IPS-20b (cell line): ENCODE results near the gene NRROS.

Source experiments
- H3K27ac ChIP-seq: one replicate; pipeline ENCODE4 v1.5.1; 2013; ENCODE audit warnings: low read length
- H3K27me3 ChIP-seq: 2 replicates; pipeline ENCODE4 v1.6.1; 2013; ENCODE audit warnings: mild to moderate bottlenecking, low read length, inconsistent platforms; ENCODE audit not compliant: insufficient read depth
- H3K36me3 ChIP-seq: 2 replicates; pipeline ENCODE4 v1.6.1; 2013; ENCODE audit warnings: low read depth, mild to moderate bottlenecking, inconsistent platforms, low read length, moderate library complexity; ENCODE audit not compliant: insufficient read depth
- H3K4me1 ChIP-seq: 2 replicates; pipeline ENCODE4 v1.6.1; 2013; ENCODE audit warnings: mild to moderate bottlenecking, control low read depth, inconsistent platforms, low read length, moderate library complexity; ENCODE audit not compliant: insufficient read depth
- H3K4me3 ChIP-seq: 2 replicates; pipeline ENCODE4 v1.5.1; 2013; ENCODE audit warnings: mild to moderate bottlenecking, low read length, inconsistent platforms
- H3K9ac ChIP-seq: 2 replicates; pipeline ENCODE4 v1.6.1; 2013; ENCODE audit warnings: low read depth, mild to moderate bottlenecking, inconsistent platforms, low read length, moderate library complexity
- H3K9me3 ChIP-seq: 2 replicates; pipeline ENCODE4 v1.6.1; 2013; ENCODE audit warnings: mild to moderate bottlenecking, low read depth, low read length, inconsistent platforms; ENCODE audit not compliant: insufficient read depth

Gene NRROS

GRCh38 chr3:196691386-196691785 lies 51.9 kb downstream of the NRROS start:
- Histone ChIP-seq H3K4me1 (no peaks in the 10 kb centered on the region), H3K9ac (no peak overlapping the region), H3K27me3 (no peaks in the 10 kb centered on the region), H3K9me3 (no peaks in the 10 kb centered on the region), H3K27ac (no peak overlapping the region), H3K4me3 (no peak overlapping the region), H3K36me3 (no peaks in the 10 kb centered on the region)

GRCh38 chr3:196694202-196694638 lies 54.7 kb downstream of the NRROS start:
- Histone ChIP-seq H3K27ac (no peak overlapping the region), H3K4me3 (no peak overlapping the region), H3K4me1 (no peaks in the 10 kb centered on the region), H3K27me3 (no peaks in the 10 kb centered on the region), H3K9ac (no peak overlapping the region), H3K9me3 (no peaks in the 10 kb centered on the region), H3K36me3 (no peaks in the 10 kb centered on the region)

- no peaks in the 10 kb centered on the region for H3K9me3 ChIP-seq
- no peak overlapping the region for H3K4me3 ChIP-seq
- no peaks in the 10 kb centered on the region for H3K4me1 ChIP-seq
- H3K9ac ChIP-seq, result no peak overlapping the region
- H3K36me3 ChIP-seq, result no peaks in the 10 kb centered on the region
- H3K27ac ChIP-seq, result no peak overlapping the region
- no peaks in the 10 kb centered on the region for H3K27me3 ChIP-seq
Observed at GRCh38 chr3:196694941-196695848, 55.7 kb downstream of the NRROS start.

- Histone ChIP-seq H3K4me1 (no peaks in the 10 kb centered on the region), H3K4me3 (no peak overlapping the region), H3K27ac (no peak overlapping the region), H3K9ac (no peak overlapping the region), H3K36me3 (no peaks in the 10 kb centered on the region), H3K27me3 (no peaks in the 10 kb centered on the region), H3K9me3 (no peaks in the 10 kb centered on the region)
Observed at GRCh38 chr3:196695849-196696226, 56.3 kb downstream of the NRROS start.

GRCh38 chr3:196697270-196697669 lies 57.8 kb downstream of the NRROS start:
- Histone ChIP-seq H3K9ac (no peak overlapping the region), H3K4me1 (no peaks in the 10 kb centered on the region), H3K27me3 (no peaks in the 10 kb centered on the region), H3K27ac (no peak overlapping the region), H3K9me3 (no peaks in the 10 kb centered on the region), H3K36me3 (no peaks in the 10 kb centered on the region), H3K4me3 (no peak overlapping the region)

- Histone ChIP-seq H3K9ac (no peak overlapping the region), H3K4me1 (no peaks in the 10 kb centered on the region), H3K4me3 (no peak overlapping the region), H3K9me3 (no peaks in the 10 kb centered on the region), H3K27ac (no peak overlapping the region), H3K27me3 (no peaks in the 10 kb centered on the region), H3K36me3 (no peaks in the 10 kb centered on the region)
Observed at GRCh38 chr3:196699749-196700148, 60.3 kb downstream of the NRROS start.

- Histone ChIP-seq H3K27ac (no peak overlapping the region), H3K9ac (no peak overlapping the region), H3K27me3 (no peaks in the 10 kb centered on the region), H3K9me3 (no peaks in the 10 kb centered on the region), H3K4me3 (no peak overlapping the region), H3K4me1 (no peaks in the 10 kb centered on the region), H3K36me3 (no peaks in the 10 kb centered on the region)
Observed at GRCh38 chr3:196700801-196701200, 61.3 kb downstream of the NRROS start.

GRCh38 chr3:196706327-196706726 lies 66.8 kb downstream of the NRROS start:
- Histone ChIP-seq H3K36me3 (no peaks in the 10 kb centered on the region), H3K4me1 (no peaks in the 10 kb centered on the region), H3K27ac (no peak overlapping the region), H3K27me3 (peaks cover 7% of the 10 kb centered on the region), H3K4me3 (no peak overlapping the region), H3K9ac (no peak overlapping the region), H3K9me3 (no peaks in the 10 kb centered on the region)

- H3K27me3 ChIP-seq, result peaks cover 11% of the 10 kb centered on the region
- H3K4me1 ChIP-seq, result no peaks in the 10 kb centered on the region
- H3K9me3 ChIP-seq, result no peaks in the 10 kb centered on the region
- H3K9ac ChIP-seq, result no peak overlapping the region
- H3K36me3 ChIP-seq, result no peaks in the 10 kb centered on the region
- no peak overlapping the region for H3K4me3 ChIP-seq
- no peak overlapping the region for H3K27ac ChIP-seq
Observed at GRCh38 chr3:196706731-196707130, 67.2 kb downstream of the NRROS start.

- Histone ChIP-seq H3K4me3 (no peak overlapping the region), H3K4me1 (no peaks in the 10 kb centered on the region), H3K27ac (no peak overlapping the region), H3K9me3 (no peaks in the 10 kb centered on the region), H3K36me3 (no peaks in the 10 kb centered on the region), H3K27me3 (peaks cover 13% of the 10 kb centered on the region), H3K9ac (no peak overlapping the region)
Observed at GRCh38 chr3:196707566-196707965, 68.1 kb downstream of the NRROS start.

GRCh38 chr3:196708467-196708866 lies 69.0 kb downstream of the NRROS start:
- Histone ChIP-seq H3K27me3 (peaks cover 19% of the 10 kb centered on the region), H3K9me3 (no peaks in the 10 kb centered on the region), H3K36me3 (no peaks in the 10 kb centered on the region), H3K4me3 (no peak overlapping the region), H3K9ac (no peak overlapping the region), H3K4me1 (0 out of 2 replicates have a peak, but pooled peaks cover 3% of the 10 kb centered on the region), H3K27ac (no peak overlapping the region)
